Activated T-cell treated with anti-CD3 and anti-CD28 coated beads for 1 hour (primary cell): ENCODE results near the gene CACNA1H.

Experiments
- DNase-seq: peaks from one replicate; pipeline ENCODE4 v3.0.0-alpha.2; 2020; ENCODE audit warnings: low read depth

Gene CACNA1H

GRCh38 chr16:1122398-1122765, 30.5 kb upstream of the CACNA1H start:
- DNase-seq = no peak

- DNase-seq = no peak
Observed at GRCh38 chr16:1123525-1124230, 29.2 kb upstream of the CACNA1H start.

- no peak for DNase-seq
Observed at GRCh38 chr16:1124291-1124690, 28.6 kb upstream of the CACNA1H start.

- no peak for DNase-seq
Observed at GRCh38 chr16:1124795-1125194, 28.1 kb upstream of the CACNA1H start.

- DNase-seq = no peak
Observed at GRCh38 chr16:1125471-1125870, 27.4 kb upstream of the CACNA1H start.

- DNase-seq = no peak
Observed at GRCh38 chr16:1126044-1126443, 26.9 kb upstream of the CACNA1H start.

GRCh38 chr16:1126586-1126985, 26.3 kb upstream of the CACNA1H start:
- DNase-seq = no peak

- no peak for DNase-seq
Observed at GRCh38 chr16:1127101-1127500, 25.8 kb upstream of the CACNA1H start.

GRCh38 chr16:1127971-1128715, 24.8 kb upstream of the CACNA1H start:
- DNase-seq = no peak

GRCh38 chr16:1129106-1129960, 23.6 kb upstream of the CACNA1H start:
- no peak for DNase-seq

- no peak for DNase-seq
Observed at GRCh38 chr16:1130382-1130781, 22.5 kb upstream of the CACNA1H start.

- no peak for DNase-seq
Observed at GRCh38 chr16:1131378-1131994, 21.4 kb upstream of the CACNA1H start.

GRCh38 chr16:1132431-1132830, 20.5 kb upstream of the CACNA1H start:
- DNase-seq = no peak

- DNase-seq = no peak
Observed at GRCh38 chr16:1133271-1133670, 19.6 kb upstream of the CACNA1H start.

GRCh38 chr16:1133810-1134520, 18.9 kb upstream of the CACNA1H start:
- no peak for DNase-seq

- no peak for DNase-seq
Observed at GRCh38 chr16:1134776-1135458, 18.0 kb upstream of the CACNA1H start.

- DNase-seq = no peak
Observed at GRCh38 chr16:1135459-1135825, 17.5 kb upstream of the CACNA1H start.

GRCh38 chr16:1137604-1138003, 15.3 kb upstream of the CACNA1H start:
- DNase-seq = no peak

GRCh38 chr16:1140582-1141162, 12.2 kb upstream of the CACNA1H start:
- DNase-seq = no peak

- DNase-seq = no peak
Observed at GRCh38 chr16:1141191-1141590, 11.7 kb upstream of the CACNA1H start.

- no peak for DNase-seq
Observed at GRCh38 chr16:1141716-1142115, 11.2 kb upstream of the CACNA1H start.
